ENCODE measurements around the gene ARAP1.

Gene ARAP1

GRCh38 chr11:72683782-72684200, 68.4 kb downstream of the ARAP1 start:
- no peak for DNase-seq (ENCODE audit: low read depth)

DNA sequence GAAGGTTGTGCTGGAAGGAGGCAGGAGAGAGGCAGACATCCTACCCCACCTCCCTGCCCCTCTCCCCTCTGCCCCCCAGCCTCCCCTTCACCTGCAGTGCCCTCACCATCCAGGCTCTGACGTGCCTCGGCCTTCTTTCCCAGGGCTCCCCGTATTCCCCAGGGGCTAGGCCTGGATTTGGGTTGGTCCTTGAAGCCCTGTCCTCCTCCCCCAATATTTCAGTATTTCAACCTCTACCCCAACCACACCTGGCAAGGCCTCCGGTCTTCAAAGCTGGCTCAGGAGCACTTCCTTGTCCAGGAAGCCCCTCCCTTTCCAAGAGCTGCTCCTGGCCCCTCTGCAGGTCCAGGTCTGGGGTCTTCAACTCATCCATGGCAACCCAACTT, 69.4 kb downstream of the ARAP1 start:
- DNase-seq (ENCODE audit: low read depth), result no peak

DNA sequence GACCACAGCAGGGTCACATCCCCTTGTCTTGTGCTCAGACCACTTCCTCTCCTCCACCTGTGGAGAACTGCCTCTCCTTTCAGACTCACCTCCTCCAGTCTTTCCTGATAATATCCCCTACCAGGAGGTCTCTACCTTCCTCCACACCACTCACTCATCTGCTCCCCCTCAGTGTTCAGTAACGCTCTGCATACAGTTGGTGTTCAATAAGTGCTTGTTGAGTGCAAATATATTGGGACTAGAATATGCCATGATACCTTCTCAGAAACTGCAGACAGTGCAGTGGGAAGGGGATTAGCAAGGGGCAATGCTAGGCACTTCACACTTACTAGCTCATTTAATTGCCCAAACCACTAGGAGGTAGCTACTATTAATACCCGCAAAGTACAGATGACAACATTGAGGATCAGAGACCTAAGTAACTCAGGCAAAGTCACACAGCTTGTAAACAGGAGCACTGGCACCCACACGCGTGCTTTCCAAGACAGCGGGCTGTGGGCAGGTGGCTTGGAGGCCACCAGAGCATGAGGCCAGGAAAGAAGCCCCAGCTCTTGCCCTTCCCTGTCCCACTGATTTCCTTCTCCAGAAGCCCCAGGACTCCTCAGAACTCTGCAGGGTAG, 69.9 kb downstream of the ARAP1 start:
- no peak for DNase-seq (ENCODE audit: low read depth)

DNA sequence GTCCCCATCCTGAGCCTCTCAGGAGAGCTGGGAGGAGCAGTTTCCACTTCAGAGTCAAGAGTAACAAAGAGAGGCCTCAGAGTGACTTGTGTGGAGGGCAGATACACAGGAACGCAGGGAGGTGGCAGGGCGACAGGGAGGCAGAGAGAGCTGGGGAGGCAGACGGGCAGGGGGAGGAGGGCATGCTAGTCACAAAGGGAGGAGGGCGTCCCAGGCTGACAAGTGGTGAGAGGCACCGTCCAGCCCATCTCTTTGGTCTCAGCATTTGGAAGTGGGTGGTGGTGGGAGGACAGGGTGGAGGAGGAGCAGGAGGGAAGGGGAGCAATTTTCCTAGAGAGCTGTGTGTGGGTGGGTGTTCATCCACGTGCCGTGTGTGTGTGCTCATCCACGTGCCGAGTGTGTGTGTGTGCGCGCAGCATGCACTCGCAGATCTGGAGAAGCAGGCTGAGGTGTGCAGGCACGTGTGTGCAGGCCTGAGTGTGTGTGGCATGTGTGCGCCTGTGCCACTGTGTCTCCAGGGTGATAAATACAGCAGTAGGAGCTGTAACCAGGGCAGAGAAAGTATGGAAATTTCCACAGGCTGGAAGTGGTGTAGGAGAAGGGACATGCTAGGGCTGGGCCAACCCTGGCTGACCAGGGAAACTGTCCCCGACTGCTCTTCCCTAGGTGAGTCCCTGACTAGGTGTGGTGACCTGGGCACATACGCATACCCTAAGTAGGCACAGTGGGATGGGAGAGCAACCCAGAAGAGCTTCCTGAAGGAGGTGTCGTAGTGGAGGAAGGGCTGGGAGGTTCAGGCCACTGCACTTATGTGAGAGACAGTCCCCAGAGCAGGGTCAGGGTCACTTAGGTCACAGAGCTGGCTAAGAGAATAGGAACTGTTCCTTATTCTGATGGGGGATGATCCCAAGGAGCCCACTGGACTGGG, 70.7 kb downstream of the ARAP1 start:
- no peak for DNase-seq (ENCODE audit: low read depth)

DNA sequence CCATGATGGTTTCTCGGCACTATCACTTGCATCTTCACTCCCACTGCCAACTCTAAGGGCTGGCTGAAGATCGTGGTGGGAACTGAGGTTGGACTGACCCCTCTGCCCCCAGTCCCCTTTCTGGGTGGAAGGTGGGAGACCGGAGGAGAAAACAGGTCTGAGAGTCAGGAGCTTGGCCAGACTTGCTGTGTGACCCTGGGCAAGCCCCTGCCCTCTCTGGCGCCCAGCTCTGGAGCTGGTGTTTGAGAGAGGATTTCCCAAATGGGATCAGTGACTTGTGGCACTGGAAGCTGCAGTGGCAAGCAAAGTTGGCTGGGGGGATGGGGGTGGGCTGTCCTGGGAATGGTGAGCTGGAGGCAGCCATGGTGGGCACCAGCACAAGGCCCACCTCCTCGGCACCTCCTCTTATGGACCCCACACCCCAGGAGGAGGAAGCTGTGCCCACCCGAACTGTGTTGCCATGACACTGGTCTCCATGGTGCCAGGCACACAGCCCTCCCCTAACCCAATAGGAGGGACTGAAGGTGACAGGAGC, 71.5 kb downstream of the ARAP1 start:
- no peak for DNase-seq (ENCODE audit: low read depth)

DNA sequence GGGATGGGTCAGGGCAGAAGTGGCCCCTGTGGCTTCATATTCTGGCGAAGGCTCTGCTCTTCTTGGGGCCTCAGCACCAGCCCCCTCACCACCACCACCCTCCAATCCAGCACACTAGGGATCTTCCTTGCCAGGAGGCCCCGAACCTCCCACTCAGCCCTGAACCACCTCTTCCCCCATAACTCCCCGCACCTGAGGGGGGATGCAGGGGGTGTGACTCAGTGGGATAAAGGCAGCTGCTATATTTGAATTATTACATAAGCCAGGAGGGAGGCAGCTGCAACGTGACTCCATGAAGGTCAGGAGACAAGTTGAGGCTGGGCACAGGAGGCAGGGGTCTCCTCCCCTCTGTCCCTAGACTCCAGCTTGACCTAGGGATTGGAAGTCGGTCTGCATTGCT, 72.3 kb downstream of the ARAP1 start:
- DNase-seq (ENCODE audit: low read depth), result no peak

DNA sequence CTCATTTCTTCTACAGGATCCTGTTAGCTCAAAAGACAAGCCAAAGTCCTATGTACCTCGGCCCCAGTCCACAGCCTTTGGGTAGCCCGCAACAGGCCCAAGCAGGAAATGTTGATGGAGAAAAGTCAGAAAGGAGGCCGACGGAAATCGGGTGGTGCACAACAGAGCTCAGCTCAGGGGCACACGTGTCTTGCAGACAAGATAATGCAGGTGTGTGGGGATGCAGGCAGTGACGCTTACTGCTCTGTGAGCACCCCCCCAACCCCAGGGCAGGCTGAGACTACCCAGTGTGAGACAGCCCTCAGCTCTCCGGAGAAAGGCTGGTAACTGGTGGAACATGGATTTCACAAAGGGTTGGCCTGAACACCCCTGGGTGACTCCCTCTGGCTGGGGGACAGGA, 73.7 kb downstream of the ARAP1 start:
- DNase-seq (ENCODE audit: low read depth), result no peak

GRCh38 chr11:72676861-72677341, 75.3 kb downstream of the ARAP1 start:
- DNase-seq (ENCODE audit: low read depth), result no peak

DNA sequence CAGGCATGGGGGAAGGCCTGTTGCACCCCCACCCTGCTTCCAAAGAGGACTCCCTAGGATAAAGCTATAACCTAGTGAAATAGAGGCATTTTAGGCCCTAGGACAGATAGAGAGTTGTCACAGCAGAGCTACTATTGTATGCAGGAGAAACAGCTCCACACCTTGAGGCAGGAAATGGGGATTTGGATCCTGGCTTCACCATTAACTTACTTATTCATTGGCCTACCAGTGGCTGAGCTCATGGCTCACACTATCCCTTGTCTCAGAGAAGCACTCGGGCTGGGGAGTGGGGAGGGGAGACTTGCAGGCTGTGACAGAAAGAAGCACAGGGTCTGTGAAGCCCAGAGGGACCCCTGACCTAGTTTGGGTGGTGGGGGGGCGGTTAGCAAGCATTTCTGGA, 77.0 kb downstream of the ARAP1 start:
- no peak for DNase-seq (ENCODE audit: low read depth)

DNA sequence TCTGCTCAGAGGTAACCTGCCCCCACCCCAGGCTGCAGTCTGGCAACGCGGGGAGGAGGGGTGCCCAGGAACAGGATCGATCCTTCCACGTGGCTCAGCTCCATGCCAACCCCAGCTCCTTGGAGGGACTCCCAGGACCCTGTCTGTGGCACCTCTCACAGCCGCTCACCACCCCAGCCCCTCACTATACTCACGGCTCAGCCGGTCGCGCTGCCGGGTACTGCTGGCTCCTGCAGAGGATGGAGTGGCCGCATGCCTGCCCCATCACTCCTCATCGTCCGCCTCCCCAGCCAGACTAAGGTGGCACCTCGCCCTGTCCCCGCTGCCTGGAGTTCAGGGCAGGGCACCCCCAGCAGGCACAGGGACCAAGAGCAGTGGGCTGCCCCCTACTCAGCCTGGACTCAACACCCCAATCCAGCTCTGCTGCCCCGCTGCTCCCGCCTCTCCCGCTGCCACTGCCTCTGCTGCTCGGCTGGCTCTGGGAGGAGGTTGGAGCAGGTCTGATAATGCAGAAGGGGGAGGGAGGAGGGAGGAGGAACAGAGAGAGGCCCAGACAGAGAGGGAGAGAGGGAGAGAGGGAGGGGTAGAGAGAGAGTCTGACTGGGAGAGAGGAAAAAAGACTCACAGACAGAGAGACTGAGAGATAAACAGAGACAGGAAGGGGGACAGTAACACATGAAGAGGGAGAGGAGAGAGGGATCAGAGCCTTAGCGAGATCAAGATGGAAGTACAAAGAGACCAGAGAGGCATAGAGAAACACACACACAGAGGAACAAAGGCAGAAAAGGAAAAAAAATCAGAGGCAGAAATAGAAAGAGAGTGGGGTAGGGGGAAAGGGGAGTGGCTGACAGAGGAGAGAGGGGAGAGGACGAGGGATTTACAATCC, 78.0 kb downstream of the ARAP1 start, which contains the start of gene PDE2A:
TSS of gene PDE2A (minus strand) at position 480 of the 886 bp plus-strand sequence. CDS start at position 265, 215 bp downstream.
- no peak for DNase-seq (ENCODE audit: low read depth)

DNA sequence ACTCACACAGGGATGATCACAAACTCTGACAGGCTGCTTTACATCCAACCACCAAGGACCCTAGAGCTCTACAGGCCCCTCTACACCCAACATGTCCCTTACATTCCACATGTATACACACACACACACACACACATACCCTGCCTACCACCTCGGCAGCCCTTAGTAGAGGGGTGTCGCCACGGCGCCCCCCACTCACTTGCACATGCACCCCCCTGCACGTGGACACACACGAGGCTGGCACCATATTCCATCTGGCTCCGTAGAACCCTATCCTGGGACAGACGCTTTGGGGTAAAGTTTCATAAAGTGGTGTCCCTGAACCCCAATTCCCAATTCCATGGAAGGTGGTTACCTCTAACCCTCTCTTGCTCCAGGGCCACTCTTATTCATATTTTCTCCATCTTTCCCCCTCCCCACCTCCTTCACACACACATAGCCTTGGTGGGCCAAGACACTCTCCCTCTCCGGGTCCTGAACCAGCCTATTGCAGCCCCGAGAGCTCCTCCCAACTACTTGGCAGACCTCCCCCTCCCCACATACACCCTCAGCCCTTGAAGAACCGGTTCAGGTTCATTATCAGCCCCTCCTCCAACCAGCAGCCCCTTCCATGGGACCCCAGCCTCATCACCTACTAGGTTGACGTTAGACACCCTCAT, 78.8 kb downstream of the ARAP1 start:
- DNase-seq (ENCODE audit: low read depth), result no peak

DNA sequence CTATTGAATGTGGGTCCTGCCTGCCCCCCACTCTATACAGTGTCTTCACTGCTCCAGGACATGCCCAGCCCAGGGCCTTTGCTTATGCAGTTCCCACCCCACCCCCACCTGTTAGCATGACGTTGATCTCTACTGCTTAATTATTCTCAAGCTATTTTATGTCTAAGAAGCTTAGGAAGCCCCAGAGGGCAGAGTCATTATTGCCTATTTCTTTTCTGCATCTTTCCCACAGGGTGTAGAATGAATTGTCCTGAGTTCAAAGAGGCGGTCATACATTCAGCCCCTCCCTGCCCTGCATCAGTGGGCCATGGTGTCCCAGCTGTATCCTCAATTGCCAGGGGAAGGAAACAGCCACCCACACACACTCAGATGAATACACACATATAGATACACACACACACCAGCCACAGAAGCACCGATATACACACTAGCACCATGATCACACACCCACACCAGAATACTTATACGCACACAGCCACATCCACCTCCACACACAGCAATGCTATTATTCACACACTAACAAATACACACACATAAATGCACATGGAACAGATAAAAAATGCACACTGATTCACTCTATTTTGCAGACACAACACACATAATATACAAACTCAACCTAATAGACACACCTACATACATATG, 79.5 kb downstream of the ARAP1 start:
- DNase-seq (ENCODE audit: low read depth), result no peak

GRCh38 chr11:72671152-72672099, 80.8 kb downstream of the ARAP1 start:
- no peak for DNase-seq (ENCODE audit: low read depth)

DNA sequence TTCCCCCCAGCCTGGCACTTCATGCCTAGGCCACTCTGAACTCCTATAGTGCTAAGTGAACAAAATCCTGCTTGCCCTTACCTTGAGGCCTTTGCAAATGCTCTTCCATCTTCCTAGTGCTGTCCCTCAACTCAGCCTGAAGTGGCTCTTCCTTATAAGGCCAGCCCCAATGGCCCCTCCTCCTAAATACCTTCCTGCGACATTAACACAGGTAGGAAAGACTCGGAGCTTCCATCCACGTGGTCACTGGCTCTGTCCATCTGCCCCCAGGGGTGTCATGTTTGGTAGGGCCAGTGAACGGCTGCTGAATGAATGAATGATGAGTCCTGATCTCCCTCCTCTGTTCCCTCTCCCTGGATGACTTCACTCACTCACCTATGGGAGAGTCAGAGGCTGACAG, 82.2 kb downstream of the ARAP1 start:
- no peak for DNase-seq (ENCODE audit: low read depth)

DNA sequence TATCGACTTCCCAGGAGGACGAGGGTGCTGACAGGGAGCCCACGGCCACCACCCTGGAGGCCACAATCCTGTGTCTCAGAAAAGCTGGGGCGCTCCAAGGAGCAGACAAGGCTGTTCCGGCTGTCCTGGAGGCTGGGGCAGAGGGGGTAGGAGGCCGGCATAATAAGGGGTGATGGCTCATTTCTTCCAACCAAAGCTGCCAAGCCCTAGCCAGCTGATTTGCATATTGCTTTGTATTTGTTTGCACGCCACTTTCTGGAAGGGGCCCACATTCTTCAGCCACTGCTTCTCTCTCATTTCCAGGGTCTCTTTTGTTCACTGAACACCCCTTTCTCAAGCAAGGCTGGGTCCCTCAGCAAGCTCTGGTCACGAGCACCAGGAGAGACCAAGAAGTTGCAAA, 82.7 kb downstream of the ARAP1 start:
- DNase-seq (ENCODE audit: low read depth), result no peak

- no peak for DNase-seq (ENCODE audit: low read depth)
Measured at GRCh38 chr11:72668629-72669347, 83.4 kb downstream of the ARAP1 start.

DNA sequence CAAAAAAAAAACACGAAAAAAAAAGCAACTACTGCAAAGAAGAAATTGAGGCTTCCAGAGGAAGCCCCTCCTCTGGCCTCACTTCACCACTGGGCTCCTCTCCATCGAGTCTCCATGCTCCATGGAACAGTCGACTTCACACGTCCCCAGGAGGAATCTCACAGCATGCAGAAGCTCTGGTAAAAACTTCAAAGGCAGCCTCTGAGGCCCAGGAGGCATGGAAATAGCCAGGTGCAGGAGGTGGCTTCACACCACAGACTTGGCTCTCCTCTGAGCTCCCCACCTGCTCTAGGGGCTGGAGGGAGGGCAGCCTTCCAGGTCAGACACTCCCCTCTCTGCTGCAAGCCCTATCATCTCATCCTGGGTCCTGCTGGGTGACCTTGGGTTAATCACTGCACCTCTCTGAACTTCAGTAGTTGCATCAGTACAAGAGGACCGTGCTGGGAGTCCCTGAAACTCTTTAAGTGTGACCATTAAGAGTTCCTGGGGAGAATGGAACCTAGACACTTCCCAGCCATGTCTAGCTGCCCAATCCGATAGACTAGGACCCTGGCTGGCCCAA, 86.2 kb downstream of the ARAP1 start:
- DNase-seq (ENCODE audit: low read depth), result no peak

GRCh38 chr11:72662036-72662435, 90.2 kb downstream of the ARAP1 start:
- DNase-seq (ENCODE audit: low read depth), result no peak

DNA sequence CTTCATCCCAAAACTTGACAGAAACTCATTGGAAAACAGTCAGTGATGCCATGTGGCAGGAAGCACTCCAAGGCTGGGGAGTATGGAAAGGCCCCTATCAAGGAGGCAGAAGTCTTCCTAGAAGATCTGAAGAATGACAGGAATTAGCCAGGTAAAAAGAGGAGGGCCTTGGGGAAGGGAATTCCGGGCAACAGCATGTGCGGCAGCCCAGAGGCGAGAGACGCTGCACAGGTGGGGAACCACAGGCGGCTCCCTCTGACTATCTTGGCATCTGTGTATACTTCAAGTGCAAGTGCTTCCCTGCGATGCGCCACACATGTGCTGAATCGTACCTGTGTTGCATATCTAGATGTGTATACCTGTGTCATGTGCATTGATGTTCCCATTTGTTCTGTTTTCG, 90.7 kb downstream of the ARAP1 start:
- DNase-seq (ENCODE audit: low read depth), result no peak
